Stomach (tissue), 4 donors: ENCODE measurements around the gene CEP57.

Experiments
- CTCF ChIP-seq, 7 experiments: fragments of 450-650 bp in 4 of 7; fragments of 200-600 bp in 3 of 7; sonication (generic) in 3 of 7; IDR thresholded peaks; one replicate each; pipeline ENCODE4 v1.5.1; 2016 to 2019; ENCODE audit warnings: antibody characterized with exemption in 7 of 7, control low read depth in 2 of 7, mild to moderate bottlenecking in 1 of 7
- EP300 ChIP-seq: sonication (generic); formaldehyde crosslinking; IDR thresholded peaks from one replicate; pipeline ENCODE4 v1.6.1; 2017; ENCODE audit warnings: antibody characterized with exemption
- POLR2A ChIP-seq, 4 donors: fragments of 450-650 bp; IDR thresholded peaks; one replicate each; pipeline ENCODE4 v1.6.1; 2016; ENCODE audit warnings: antibody characterized with exemption in 4 of 4, control low read depth in 2 of 4, mild to moderate bottlenecking in 1 of 4, moderate library complexity in 1 of 4

- TF ChIP-seq CTCF (IDR thresholded peaks at IDR 0.05) (no peak), POLR2A (IDR thresholded peaks at IDR 0.05) (no peak), EP300 (no peak)
Measured at GRCh38 chr11:95792700-95793099, 2.4 kb downstream of the CEP57 start.
